HepG2 (cell line): ENCODE data around the gene GPR162. TPM values are rescaled to one million over a fixed set of nuclear protein-coding genes. Genes with fewer than 3 reads are reported as not detected.

ENCODE experiments used
- GLI4 ChIP-seq: sonication (generic); formaldehyde crosslinking; IDR thresholded peaks from 2 replicates; pipeline ENCODE4 v1.5.1; 2020; ENCODE audit warnings: missing genetic modification reagents, mild to moderate bottlenecking, moderate library complexity, borderline replicate concordance
- HES4 ChIP-seq: sonication (generic); formaldehyde crosslinking; IDR thresholded peaks from 2 replicates; pipeline ENCODE4 v1.9.0; 2021; ENCODE audit warnings: mild to moderate bottlenecking, missing genetic modification reagents, borderline replicate concordance
- IKZF5 ChIP-seq: IDR thresholded peaks from 2 replicates; pipeline ENCODE4 v1.6.1; 2018; ENCODE audit warnings: missing genetic modification reagents, mild to moderate bottlenecking, missing compliant biosample characterization
- MBD4 ChIP-seq: IDR thresholded peaks from 2 replicates; pipeline ENCODE4 v1.6.1; 2012; ENCODE audit warnings: low read length, inconsistent platforms, borderline replicate concordance
- MED1 ChIP-seq: sonication (generic); formaldehyde crosslinking; IDR thresholded peaks from 2 replicates; pipeline ENCODE4 v1.4.0; 2020; ENCODE audit warnings: missing genetic modification reagents
- RBAK ChIP-seq: sonication (generic); formaldehyde crosslinking; IDR thresholded peaks from 2 replicates; pipeline ENCODE4 v1.5.1; 2020; ENCODE audit warnings: mild to moderate bottlenecking, missing genetic modification reagents
- RXRB ChIP-seq: IDR thresholded peaks from 2 replicates; pipeline ENCODE4 v1.6.1; 2016; ENCODE audit warnings: borderline replicate concordance, missing genetic modification reagents, missing compliant biosample characterization
- SIN3B ChIP-seq: fragments of 150-350 bp; IDR thresholded peaks from 2 replicates; pipeline ENCODE4 v1.6.1; 2014; ENCODE audit warnings: low read length
- TCF7 ChIP-seq: sonication (generic); IDR thresholded peaks from 2 replicates; pipeline ENCODE4 v1.6.1; 2016; ENCODE audit warnings: antibody characterized with exemption, low read depth
- YEATS4 ChIP-seq: sonication (generic); formaldehyde crosslinking; IDR thresholded peaks from 2 replicates; pipeline ENCODE4 v1.4.0; 2020; ENCODE audit warnings: missing genetic modification reagents, borderline replicate concordance
- ZKSCAN8 ChIP-seq: IDR thresholded peaks from 2 replicates; pipeline ENCODE4 v1.6.1; 2016; ENCODE audit warnings: borderline replicate concordance, missing genetic modification reagents, missing compliant biosample characterization
- ZNF232 ChIP-seq: sonication (generic); formaldehyde crosslinking; IDR thresholded peaks from 2 replicates; pipeline ENCODE4 v1.4.0; 2020; ENCODE audit warnings: missing genetic modification reagents, borderline replicate concordance
- ZNF329 ChIP-seq: sonication (generic); formaldehyde crosslinking; IDR thresholded peaks from 2 replicates; pipeline ENCODE4 v1.9.0; 2021; ENCODE audit warnings: low read depth, mild to moderate bottlenecking, missing genetic modification reagents
- ZNF431 ChIP-seq: sonication (generic); formaldehyde crosslinking; IDR thresholded peaks from 2 replicates; pipeline ENCODE4 v1.9.0; 2022; ENCODE audit warnings: missing genetic modification reagents, low read depth, mild to moderate bottlenecking, borderline replicate concordance
- ZNF563 ChIP-seq: sonication (generic); formaldehyde crosslinking; IDR thresholded peaks from 2 replicates; pipeline ENCODE4 v1.8.0; 2022; ENCODE audit warnings: mild to moderate bottlenecking, moderate library complexity, missing genetic modification reagents
- ZNF740 ChIP-seq: sonication (generic); formaldehyde crosslinking; IDR thresholded peaks from 2 replicates; pipeline ENCODE4 v1.4.0; 2020; ENCODE audit warnings: missing genetic modification reagents
- ZNF776 ChIP-seq: sonication (generic); formaldehyde crosslinking; IDR thresholded peaks from 2 replicates; pipeline ENCODE4 v1.4.0; 2020; ENCODE audit warnings: mild to moderate bottlenecking, missing genetic modification reagents
- ZNF841 ChIP-seq: sonication (generic); formaldehyde crosslinking; IDR thresholded peaks from 2 replicates; pipeline ENCODE4 v1.8.1; 2023; ENCODE audit warnings: missing genetic modification reagents, borderline replicate concordance
- ZNF850 ChIP-seq: sonication (generic); formaldehyde crosslinking; conservative IDR thresholded peaks from 2 replicates; pipeline ENCODE4 v1.9.0; 2021; ENCODE audit warnings: mild to moderate bottlenecking, missing genetic modification reagents
- ZNF878 ChIP-seq: sonication (generic); formaldehyde crosslinking; IDR thresholded peaks from 2 replicates; pipeline ENCODE4 v1.8.1; 2023; ENCODE audit warnings: mild to moderate bottlenecking, missing genetic modification reagents, moderate library complexity
- polyA plus RNA-seq, 8 experiments: library from polyadenylated mRNA; depleted of rRNA in 3 of 8; stranded (reverse) in 7 of 8; unstranded in 1 of 8; fragments of >200 nt; fragmentation: Illumina TruSeq in 4 of 8; extraction: Trizol in 4 of 8; gene quantifications; 2 replicates each; pipeline versions ENCODE4 v1.2.1 to v1.2.3, GENCODE V29; 2011 to 2016; ENCODE audit warnings: low read depth in 4 of 8, missing spikeins in 1 of 8, mixed read lengths in 1 of 8; ENCODE audit not compliant: insufficient read depth in 1 of 8
- total RNA-seq, 5 experiments: library from RNA; depleted of rRNA; stranded (reverse); fragments of >200 nt; fragmentation: Illumina TruSeq; extraction: Trizol; gene quantifications; 2 replicates each; pipeline ENCODE4 v1.2.3, GENCODE V29; 2016; ENCODE audit warnings: low read depth in 1 of 5
- TF ChIP-seq, protein P1 (sequence below): sonication (generic); formaldehyde crosslinking; IDR thresholded peaks from 2 replicates; pipeline ENCODE4 v1.4.0; 2020; ENCODE audit warnings: mild to moderate bottlenecking, missing genetic modification reagents
- TF ChIP-seq, protein P2 (sequence below): sonication (generic); formaldehyde crosslinking; IDR thresholded peaks from 2 replicates; pipeline ENCODE4 v1.4.0; 2020; ENCODE audit warnings: mild to moderate bottlenecking, missing genetic modification reagents
- TF ChIP-seq, protein P3 (sequence below): sonication (generic); formaldehyde crosslinking; IDR thresholded peaks from 2 replicates; pipeline ENCODE4 v1.8.0; 2022; ENCODE audit warnings: missing genetic modification reagents, mild to moderate bottlenecking, moderate library complexity, borderline replicate concordance

GPR162 gene
- total and polyA plus RNA-seq, 2 of the 13 experiments (the other 11 are each of a cell fraction or from before 2014, with no cell fraction given) = 0.08 TPM; not detected in 1

- TF ChIP-seq, protein P1, sequence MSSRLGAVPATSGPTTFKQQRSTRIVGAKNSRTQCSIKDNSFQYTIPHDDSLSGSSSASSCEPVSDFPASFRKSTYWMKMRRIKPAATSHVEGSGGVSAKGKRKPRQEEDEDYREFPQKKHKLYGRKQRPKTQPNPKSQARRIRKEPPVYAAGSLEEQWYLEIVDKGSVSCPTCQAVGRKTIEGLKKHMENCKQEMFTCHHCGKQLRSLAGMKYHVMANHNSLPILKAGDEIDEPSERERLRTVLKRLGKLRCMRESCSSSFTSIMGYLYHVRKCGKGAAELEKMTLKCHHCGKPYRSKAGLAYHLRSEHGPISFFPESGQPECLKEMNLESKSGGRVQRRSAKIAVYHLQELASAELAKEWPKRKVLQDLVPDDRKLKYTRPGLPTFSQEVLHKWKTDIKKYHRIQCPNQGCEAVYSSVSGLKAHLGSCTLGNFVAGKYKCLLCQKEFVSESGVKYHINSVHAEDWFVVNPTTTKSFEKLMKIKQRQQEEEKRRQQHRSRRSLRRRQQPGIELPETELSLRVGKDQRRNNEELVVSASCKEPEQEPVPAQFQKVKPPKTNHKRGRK = no peak
- TF ChIP-seq ZNF740 (CRISPR knock-in tag) (no peak), ZNF776 (CRISPR knock-in tag) (peak; percentile 44), IKZF5 (CRISPR knock-in tag) (0 out of 2 replicates have a peak, but pooled peaks have one; percentile 21), MED1 (no peak), ZNF850 (CRISPR knock-in tag) (peak; percentile 90; the same call in 1 of the 2 replicates), YEATS4 (CRISPR knock-in tag) (peak; percentile 78), MBD4 (no peak), ZNF878 (CRISPR knock-in tag) (no peak), ZNF431 (CRISPR knock-in tag) (no peak), ZNF841 (CRISPR knock-in tag) (no peak), ZNF232 (no peak), TCF7 (no peak), ZNF563 (CRISPR knock-in tag) (0 out of 2 replicates have a peak, but pooled peaks have one; percentile 23), RXRB (CRISPR knock-in tag) (no peak), ZKSCAN8 (CRISPR knock-in tag) (no peak), RBAK (no peak), HES4 (no peak), GLI4 (CRISPR knock-in tag) (peak; percentile 38; the same call in 1 of the 2 replicates), ZNF329 (CRISPR knock-in tag) (no peak), SIN3B (no peak)
- TF ChIP-seq, protein P2, sequence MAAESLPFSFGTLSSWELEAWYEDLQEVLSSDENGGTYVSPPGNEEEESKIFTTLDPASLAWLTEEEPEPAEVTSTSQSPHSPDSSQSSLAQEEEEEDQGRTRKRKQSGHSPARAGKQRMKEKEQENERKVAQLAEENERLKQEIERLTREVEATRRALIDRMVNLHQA = no peak
- TF ChIP-seq, protein P3, sequence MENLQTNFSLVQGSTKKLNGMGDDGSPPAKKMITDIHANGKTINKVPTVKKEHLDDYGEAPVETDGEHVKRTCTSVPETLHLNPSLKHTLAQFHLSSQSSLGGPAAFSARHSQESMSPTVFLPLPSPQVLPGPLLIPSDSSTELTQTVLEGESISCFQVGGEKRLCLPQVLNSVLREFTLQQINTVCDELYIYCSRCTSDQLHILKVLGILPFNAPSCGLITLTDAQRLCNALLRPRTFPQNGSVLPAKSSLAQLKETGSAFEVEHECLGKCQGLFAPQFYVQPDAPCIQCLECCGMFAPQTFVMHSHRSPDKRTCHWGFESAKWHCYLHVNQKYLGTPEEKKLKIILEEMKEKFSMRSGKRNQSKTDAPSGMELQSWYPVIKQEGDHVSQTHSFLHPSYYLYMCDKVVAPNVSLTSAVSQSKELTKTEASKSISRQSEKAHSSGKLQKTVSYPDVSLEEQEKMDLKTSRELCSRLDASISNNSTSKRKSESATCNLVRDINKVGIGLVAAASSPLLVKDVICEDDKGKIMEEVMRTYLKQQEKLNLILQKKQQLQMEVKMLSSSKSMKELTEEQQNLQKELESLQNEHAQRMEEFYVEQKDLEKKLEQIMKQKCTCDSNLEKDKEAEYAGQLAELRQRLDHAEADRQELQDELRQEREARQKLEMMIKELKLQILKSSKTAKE (CRISPR knock-in tag) = no peak
These were observed 7.3 kb downstream of the GPR162 start (continued) for GRCh38 chr12:6828781-6829535.
